H1 (cell line): Measurements from ENCODE around the gene PPARD. TPM values are rescaled to one million over a fixed set of nuclear protein-coding genes. Genes with fewer than 3 reads are reported as not detected.

Source experiments
- CTCF ChIA-PET: fragments of 300-600 bp; sonication (Branson Sonifier 250); formaldehyde crosslinking; loops from one replicate; lab custom pipeline; 2021; ENCODE audit not compliant: partially characterized antibody; lab: Charles Lee
- POLR2A ChIA-PET: fragments of 300-600 bp; sonication (Branson Sonifier 250); formaldehyde crosslinking; loops from one replicate; lab custom pipeline; 2021; ENCODE audit warnings: inconsistent platforms; ENCODE audit not compliant: partially characterized antibody; lab: Charles Lee
- DNase-seq, 2 experiments: peaks; one replicate each; pipeline versions ENCODE4 v3.0.0 to v3.0.0-alpha.2; 2010 to 2022; ENCODE audit warnings: low spot score in 2 of 2, low read depth in 1 of 2, mixed read lengths in 1 of 2
- FAIRE-seq: peaks from 2 replicates; lab custom pipeline; 2011; peaks lifted over from hg19 to GRCh38; lab: Jason Lieb, UNC
- H2AFZ ChIP-seq: 2 replicates; pipeline ENCODE4 v1.8.1; 2012; ENCODE audit warnings: low read length, inconsistent platforms
- H2AK5ac ChIP-seq: 2 replicates; pipeline ENCODE4 v1.6.1; 2013; ENCODE audit warnings: low read depth, low read length
- H2BK120ac ChIP-seq: replicated peaks from 2 replicates; pipeline ENCODE3; 2013; ENCODE audit warnings: low read depth, low read length, inconsistent platforms
- H2BK12ac ChIP-seq: 2 replicates; pipeline ENCODE4 v1.6.1; 2013; ENCODE audit warnings: low read depth, low read length
- H2BK15ac ChIP-seq: 2 replicates; pipeline ENCODE4 v1.6.1; 2013; ENCODE audit warnings: low read length
- H2BK20ac ChIP-seq: 2 replicates; pipeline ENCODE4 v1.6.1; 2013; ENCODE audit warnings: low read length
- H2BK5ac ChIP-seq: 2 replicates; pipeline ENCODE4 v1.6.1; 2013; ENCODE audit warnings: low read depth, low read length
- H3K14ac ChIP-seq: 2 replicates; pipeline ENCODE4 v1.6.1; 2013; ENCODE audit warnings: inconsistent platforms; ENCODE audit not compliant: insufficient read length
- H3K18ac ChIP-seq: 2 replicates; pipeline ENCODE4 v1.6.1; 2013; ENCODE audit warnings: low read length; ENCODE audit errors: extremely low read depth
- H3K23ac ChIP-seq: 2 replicates; pipeline ENCODE4 v1.6.1; 2013; ENCODE audit warnings: inconsistent platforms; ENCODE audit not compliant: insufficient read length
- H3K23me2 ChIP-seq: 2 replicates; pipeline ENCODE4 v1.6.1; 2013; ENCODE audit warnings: low read depth, low read length
- H3K27ac ChIP-seq: 2 replicates; pipeline ENCODE4 v1.6.1; 2011; ENCODE audit warnings: low read depth, low read length, inconsistent platforms
- H3K27me3 ChIP-seq, 4 experiments: replicated peaks in 1 of 4; 1 replicate in 1 of 4; 2 replicates in 3 of 4; pipeline versions ENCODE4 v1.6.1 to v1.8.1; 2011 to 2013; ENCODE audit warnings: low read length in 3 of 4, mild to moderate bottlenecking in 3 of 4, inconsistent platforms in 2 of 4, mixed read lengths in 2 of 4, moderate library complexity in 1 of 4; ENCODE audit not compliant: control insufficient read depth in 3 of 4, insufficient read depth in 3 of 4; ENCODE audit errors: extremely low read depth in 1 of 4
- H3K36me3 ChIP-seq, 4 experiments: 2 replicates each; pipeline versions ENCODE4 v1.6.1 to v1.8.1; 2011 to 2013; ENCODE audit warnings: mild to moderate bottlenecking in 4 of 4, low read length in 3 of 4, moderate library complexity in 2 of 4, control low read depth in 1 of 4, inconsistent platforms in 1 of 4; ENCODE audit not compliant: insufficient read depth in 4 of 4, control insufficient read depth in 2 of 4
- H3K4ac ChIP-seq: replicated peaks from 2 replicates; pipeline ENCODE3; 2013; ENCODE audit warnings: low read length, low read depth, mixed read lengths, inconsistent platforms; ENCODE audit not compliant: insufficient read length
- H3K4me1 ChIP-seq, 4 experiments: replicated peaks in 1 of 4; 1 replicate in 1 of 4; 2 replicates in 3 of 4; pipeline versions ENCODE4 v1.6.1 to v1.8.1; 2011 to 2013; ENCODE audit warnings: low read length in 3 of 4, inconsistent platforms in 2 of 4, mixed read lengths in 1 of 4; ENCODE audit not compliant: insufficient read depth in 4 of 4, control insufficient read depth in 3 of 4
- H3K4me2 ChIP-seq, 2 experiments: 2 replicates each; pipeline versions ENCODE4 v1.6.1 to v1.8.1; 2011 to 2013; ENCODE audit warnings: low read depth in 2 of 2, low read length in 2 of 2, control low read depth in 1 of 2, inconsistent platforms in 1 of 2, mild to moderate bottlenecking in 1 of 2; ENCODE audit not compliant: insufficient read depth in 1 of 2
- H3K4me3 ChIP-seq, 4 experiments: fragments of 200-600, 300-600 bp in 1 of 4; sonication (generic), shearing (Covaris generic), sonication (Bioruptor Twin) in 1 of 4; 2 replicates each; pipeline versions ENCODE4 v1.5.1 to v1.8.1; 2011 to 2016; ENCODE audit warnings: low read length in 4 of 4, low read depth in 3 of 4, control low read depth in 2 of 4, inconsistent platforms in 2 of 4, mild to moderate bottlenecking in 2 of 4, mixed read lengths in 1 of 4, moderate library complexity in 1 of 4; ENCODE audit not compliant: insufficient read depth in 2 of 4; ENCODE audit errors: extremely low read depth in 1 of 4
- H3K56ac ChIP-seq: replicated peaks from 2 replicates; pipeline ENCODE3; 2013; ENCODE audit warnings: low read depth, mild to moderate bottlenecking, mixed read lengths, low read length, inconsistent platforms; ENCODE audit not compliant: insufficient read length
- H3K79me1 ChIP-seq: 2 replicates; pipeline ENCODE4 v1.6.1; 2013; ENCODE audit warnings: low read depth, low read length, control low read depth
- H3K79me2 ChIP-seq, 2 experiments: 2 replicates each; pipeline versions ENCODE4 v1.6.1 to v1.8.1; 2012 to 2013; ENCODE audit warnings: low read length in 2 of 2, mild to moderate bottlenecking in 2 of 2, inconsistent platforms in 1 of 2; ENCODE audit not compliant: insufficient read depth in 2 of 2, control insufficient read depth in 1 of 2
- H3K9ac ChIP-seq, 4 experiments: replicated peaks in 1 of 4; 1 replicate in 1 of 4; 2 replicates in 3 of 4; pipeline versions ENCODE4 v1.6.1 to v1.8.1; 2011 to 2013; ENCODE audit warnings: low read depth in 3 of 4, low read length in 3 of 4, control low read depth in 2 of 4, mild to moderate bottlenecking in 2 of 4, moderate library complexity in 2 of 4, inconsistent platforms in 1 of 4; ENCODE audit errors: extremely low read depth in 1 of 4
- H3K9me3 ChIP-seq, 2 experiments: 2 replicates each; pipeline versions ENCODE4 v1.6.1 to v1.8.1; 2012 to 2013; ENCODE audit warnings: mild to moderate bottlenecking in 2 of 2, moderate library complexity in 2 of 2, control low read depth in 1 of 2, inconsistent platforms in 1 of 2, low read depth in 1 of 2, low read length in 1 of 2, mixed read lengths in 1 of 2; ENCODE audit not compliant: insufficient read depth in 2 of 2
- H4K20me1 ChIP-seq, 2 experiments: replicated peaks in 1 of 2; 2 replicates each; pipeline versions ENCODE3 to v1.8.1; 2011 to 2013; ENCODE audit warnings: inconsistent platforms in 2 of 2, low read length in 2 of 2, mild to moderate bottlenecking in 1 of 2; ENCODE audit not compliant: insufficient read depth in 2 of 2, control insufficient read depth in 1 of 2
- H4K5ac ChIP-seq: 2 replicates; pipeline ENCODE4 v1.6.1; 2013; ENCODE audit warnings: low read length, low read depth, mixed read lengths, inconsistent platforms; ENCODE audit not compliant: insufficient read length
- H4K8ac ChIP-seq: 2 replicates; pipeline ENCODE4 v1.8.0; 2013; ENCODE audit warnings: mild to moderate bottlenecking, moderate library complexity, low read length, inconsistent platforms; ENCODE audit not compliant: insufficient read depth; ENCODE audit errors: extremely low read depth
- H4K91ac ChIP-seq: replicated peaks from 2 replicates; pipeline ENCODE3; 2013; ENCODE audit warnings: low read length, mixed read lengths, inconsistent platforms; ENCODE audit not compliant: insufficient read length
- CBX5 ChIP-seq: fragments of 300-800, 300-1000 bp; sonication (generic); IDR thresholded peaks from 2 replicates; pipeline ENCODE4 v1.7.1; 2016; ENCODE audit warnings: antibody characterized with exemption, low read length, low read depth
- EGR1 ChIP-seq: IDR thresholded peaks from 2 replicates; pipeline ENCODE4 v1.6.1; 2011; ENCODE audit warnings: low read depth, low read length, borderline replicate concordance
- EP300 ChIP-seq, 2 experiments: IDR thresholded peaks; 1 replicate in 1 of 2; 2 replicates in 1 of 2; pipeline ENCODE4 v1.6.1; 2011 to 2012; ENCODE audit warnings: low read depth in 2 of 2, low read length in 2 of 2, mild to moderate bottlenecking in 2 of 2, borderline replicate concordance in 1 of 2, inconsistent platforms in 1 of 2, moderate library complexity in 1 of 2
- HDAC2 ChIP-seq, 2 experiments: fragments of 300-600 bp in 1 of 2; sonication (generic) in 1 of 2; IDR thresholded peaks; 2 replicates each; pipeline ENCODE4 v1.6.1; 2011 to 2012; ENCODE audit warnings: low read depth in 2 of 2, low read length in 2 of 2, mild to moderate bottlenecking in 2 of 2, moderate library complexity in 2 of 2, borderline replicate concordance in 1 of 2, inconsistent platforms in 1 of 2
- HDAC6 ChIP-seq: IDR thresholded peaks from one replicate; pipeline ENCODE4 v1.7.1; 2012; ENCODE audit warnings: low read depth, mild to moderate bottlenecking, inconsistent platforms, low read length, moderate library complexity
- KDM4A ChIP-seq: IDR thresholded peaks from one replicate; pipeline ENCODE4 v1.7.1; 2012; ENCODE audit warnings: low read depth, mild to moderate bottlenecking, moderate library complexity, low read length, inconsistent platforms; ENCODE audit not compliant: severe bottlenecking
- MAFK ChIP-seq: IDR thresholded peaks from 2 replicates; pipeline ENCODE4 v1.6.1; 2012; ENCODE audit warnings: low read depth, mild to moderate bottlenecking, improper control_type of control experiment, low read length
- RAD21 ChIP-seq, 2 experiments: IDR thresholded peaks in 1 of 2; conservative IDR thresholded peaks in 1 of 2; 2 replicates each; pipeline ENCODE4 v1.6.1; 2011; ENCODE audit warnings: low read depth in 2 of 2, low read length in 2 of 2, improper control_type of control experiment in 1 of 2, inconsistent platforms in 1 of 2, mild to moderate bottlenecking in 1 of 2, moderate library complexity in 1 of 2
- RBBP5 ChIP-seq: IDR thresholded peaks from 2 replicates; pipeline ENCODE4 v1.7.1; 2012; ENCODE audit warnings: low read depth, mild to moderate bottlenecking, inconsistent platforms, low read length, moderate library complexity, borderline replicate concordance
- SIRT6 ChIP-seq: IDR thresholded peaks from one replicate; pipeline ENCODE4 v1.7.1; 2012; ENCODE audit warnings: low read length, inconsistent platforms
- TEAD4 ChIP-seq: IDR thresholded peaks from 2 replicates; pipeline ENCODE4 v1.6.1; 2012; ENCODE audit warnings: low read depth, low read length, inconsistent platforms, mixed read lengths
- WGBS, 2 experiments: shearing (Covaris generic) in 1 of 2; methylation state at CpG; one replicate each; pipeline versions ENCODE4 v1.1.6 to v1.1.7; 2013 to 2015; ENCODE audit warnings: low lambda C conversion rate in 2 of 2, mixed read lengths in 2 of 2, inconsistent platforms in 1 of 2, low coverage in 1 of 2, missing lambda C conversion rate in 1 of 2; ENCODE audit not compliant: insufficient replicate concordance in 2 of 2, insufficient coverage in 1 of 2, insufficient read length in 1 of 2; ENCODE audit errors: extremely low coverage in 1 of 2, missing lambda C conversion rate in 1 of 2; 5-methylcytosine and 5-hydroxymethylcytosine counted together
- polyA plus RNA-seq, 7 experiments: library from polyadenylated mRNA; depleted of rRNA in 3 of 7; stranded (reverse) in 5 of 7; unstranded in 2 of 7; fragments of >200 nt in 5 of 7; fragments of 200-250 nt in 2 of 7; gene quantifications; 1 replicate in 5 of 7; 2 replicates in 1 of 7; 4 replicates in 1 of 7; pipeline versions ENCODE4 v1.2.1 to v1.2.3, GENCODE V29; 2011 to 2013; ENCODE audit warnings: missing spikeins in 2 of 7, mixed read lengths in 2 of 7
- total RNA-seq: library from RNA; stranded (reverse); fragmentation: NEBNext Ultra II Directional; extraction: Animal tissue kit (Norgen Biotek cat#: 25700); gene quantifications from 2 replicates; pipeline ENCODE4 v1.2.1, GENCODE V29; 2021

PPARD gene
- total and polyA plus RNA-seq, 2 of the 8 experiments (the other 6 are each of a cell fraction or from before 2014, with no cell fraction given), result 14.6 to 14.9 TPM

DNA sequence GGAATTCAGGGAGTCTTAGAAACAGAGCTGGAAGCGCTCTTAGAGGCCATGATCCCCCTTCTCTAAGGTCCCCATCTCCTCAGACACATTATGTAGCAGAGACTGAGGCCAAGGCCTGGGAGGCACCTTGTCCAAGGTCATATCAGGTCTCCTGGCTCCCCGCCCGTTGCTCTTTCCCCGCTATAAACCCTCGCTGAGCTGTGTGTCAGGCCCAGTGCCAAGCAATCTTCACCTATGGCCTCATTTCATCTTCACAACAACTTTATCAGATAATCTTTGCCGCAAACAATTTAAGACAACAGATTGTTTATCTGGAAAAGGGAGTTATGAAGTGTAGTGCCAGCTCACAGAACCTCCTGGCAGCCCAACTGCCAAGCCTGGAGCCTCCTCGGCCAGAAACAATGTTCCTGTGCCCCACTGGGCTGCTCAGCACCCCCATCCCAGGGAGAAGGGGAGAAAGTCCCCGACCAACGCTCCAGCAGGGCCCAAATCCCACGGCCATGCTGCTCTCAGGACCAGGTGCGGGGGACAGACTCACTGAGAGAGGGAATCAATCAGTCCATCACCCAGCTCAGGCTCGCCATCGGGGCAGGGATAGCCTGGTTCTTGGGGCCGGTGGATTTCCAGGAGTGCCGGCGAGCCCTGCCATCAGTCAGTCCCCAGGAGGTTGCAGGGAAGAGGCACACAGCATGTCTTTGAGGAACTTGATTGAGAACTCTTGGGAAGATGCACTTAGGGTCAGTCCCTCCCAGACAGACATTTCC lies 92.9 kb downstream of the PPARD start:
- Histone ChIP-seq H4K8ac (no peak overlapping the region), H3K9ac (no peak overlapping the region), H3K9me3 (no peaks in the 10 kb centered on the region), H3K18ac (no peak overlapping the region), H3K27me3 (no peaks in the 10 kb centered on the region), H2AK5ac (no peak overlapping the region), H4K5ac (no peak overlapping the region), H2BK12ac (no peak overlapping the region), H2BK5ac (no peak overlapping the region), H4K91ac (no peak overlapping the region), H3K36me3 (no peaks in the 10 kb centered on the region), H3K4me3 (no peak overlapping the region), H2AFZ (no peak overlapping the region), H3K79me2 (no peaks in the 10 kb centered on the region), H2BK15ac (0 out of 2 replicates have a peak overlapping the region, but pooled peaks have one; percentile 3), H3K23me2 (no peaks in the 10 kb centered on the region), H2BK20ac (no peak overlapping the region), H3K27ac (no peak overlapping the region), H3K56ac (no peak overlapping the region), H4K20me1 (no peaks in the 10 kb centered on the region), H2BK120ac (no peak overlapping the region), H3K14ac (no peak overlapping the region), H3K4me2 (no peak overlapping the region), H3K23ac (no peak overlapping the region), H3K4ac (no peak overlapping the region), H3K4me1 (peaks cover 0 to 2% (median 0%) of the 10 kb centered on the region in 4 experiments; a peak in 1 of 7 replicates), H3K79me1 (no peaks in the 10 kb centered on the region)
- ChIA-PET CTCF (interaction anchor here (0.5 to 15.8 kb wide), 13 partner anchors 8 to 489 kb away, joined by 3 to 138 read pairs (median 5); partner anchors contain the start of genes DEF6 and PPARD), POLR2A (interaction anchor here (1.0 kb wide), 1 partner anchor 176 kb away, joined by 3 read pairs; the partner anchor contains the start of gene ZNF76)
- FAIRE-seq, result no peak
- WGBS, 2 experiments, result 91% methylated on average over 16 of the region's 16 CpGs; no CpG with 5 or more reads in 1 of the 2 experiments
- no peak for DNase-seq
- TF ChIP-seq CBX5 (no peak), TEAD4 (no peak), HDAC2 (IDR thresholded peaks at IDR 0.05; ENCODE audit: borderline replicate concordance in 1 of 2, low read depth in 2 of 2, low read length in 2 of 2) (no peak), EGR1 (no peak), EP300 (IDR thresholded peaks at IDR 0.05; ENCODE audit: borderline replicate concordance in 1 of 2, low read depth in 2 of 2, low read length in 2 of 2) (no peak), MAFK (no peak), RBBP5 (no peak), KDM4A (no peak), SIRT6 (no peak), RAD21 (IDR thresholded peaks at IDR 0.05 in 1 of 2, conservative IDR thresholded peaks at IDR 0.05 in 1 of 2; ENCODE audit: low read depth in 2 of 2, low read length in 2 of 2) (no peak), HDAC6 (no peak)
